Measurements from ENCODE around the gene NDUFS3. TPM values are rescaled to one million over a fixed set of nuclear protein-coding genes. Genes with fewer than 3 reads are reported as not detected.

Gene NDUFS3
- total and polyA plus RNA-seq, 2 of the 13 experiments (the other 11 are each of a cell fraction or from before 2014, with no cell fraction given) = 151 to 184 TPM

GRCh38 chr11:47565340-47566148 is 13.3 kb upstream of the NDUFS3 start, which contains the start of gene PTPMT1 (continued):
- TF ChIP-seq PRDM15 (CRISPR knock-in tag; IDR thresholded peaks at IDR 0.05) (peak; percentile 88), ZNF720 (CRISPR knock-in tag; IDR thresholded peaks at IDR 0.05) (no peak), ATF3 (CRISPR knock-in tag; IDR thresholded peaks at IDR 0.05) (0 out of 2 replicates have a peak, but pooled peaks have one; percentile 10), BCLAF1 (IDR thresholded peaks at IDR 0.05) (no peak), ZBTB20 (CRISPR knock-in tag; IDR thresholded peaks at IDR 0.05; ENCODE audit: borderline replicate concordance, low read depth) (no peak), XBP1 (CRISPR knock-in tag; IDR thresholded peaks at IDR 0.05) (no peak), HNRNPL (IDR thresholded peaks at IDR 0.05; ENCODE audit: low read depth, low read length) (0 out of 2 replicates have a peak, but pooled peaks have one; percentile 25), MLXIP (CRISPR knock-in tag; IDR thresholded peaks at IDR 0.05; ENCODE audit: borderline replicate concordance) (no peak), NFE2L2 (IDR thresholded peaks at IDR 0.05; ENCODE audit: low read length) (no peak), ZNF687 (CRISPR knock-in tag; IDR thresholded peaks at IDR 0.05) (peak; percentile 93), NR2C2 (CRISPR knock-in tag; IDR thresholded peaks at IDR 0.05; ENCODE audit: borderline replicate concordance) (no peak; the same call in 1 of the 2 replicates), ZNF766 (CRISPR knock-in tag; IDR thresholded peaks at IDR 0.05; ENCODE audit: borderline replicate concordance) (0 out of 2 replicates have a peak, but pooled peaks have one; percentile 30), SYNCRIP (IDR thresholded peaks at IDR 0.05; ENCODE audit: insufficient read depth, low read depth, low read length) (no peak)

Measured in HepG2 (cell line).